RCC 7860 (cell line): ENCODE data around the gene GCK.

Experiments
- DNase-seq: peaks from one replicate; pipeline ENCODE4 v3.0.0-alpha.2; 2015; ENCODE audit warnings: low spot score
- FAIRE-seq: peaks from 2 replicates; lab custom pipeline; 2012; peaks lifted over from hg19 to GRCh38; lab: Jason Lieb, UNC

GCK gene

GRCh38 chr7:44123190-44124003, 65.8 kb downstream of the GCK start, which contains the start of gene POLD2:
Gene POLD2, minus strand, starts transcription at chr7:44123548. Its CDS starts 1,495 bp downstream, at chr7:44122053.
- FAIRE-seq: peak; percentile 67

GRCh38 chr7:44122529-44122928, 66.7 kb downstream of the GCK start:
- no peak for DNase-seq
- no peak for FAIRE-seq

More at GRCh38 chr7:44123190-44124003, 65.8 kb downstream of the GCK start, which contains the start of gene POLD2:
- DNase-seq: peak; percentile 90

- no peak for DNase-seq
Measured at GRCh38 chr7:44121761-44122420, 67.3 kb downstream of the GCK start.

GRCh38 chr7:44120395-44120794, 68.8 kb downstream of the GCK start:
- FAIRE-seq (no peak), DNase-seq (no peak)

More at GRCh38 chr7:44121761-44122420, 67.3 kb downstream of the GCK start:
- FAIRE-seq: no peak

GRCh38 chr7:44119829-44120380, 69.3 kb downstream of the GCK start:
- DNase-seq: no peak
- FAIRE-seq: no peak

GRCh38 chr7:44117801-44118429, 71.3 kb downstream of the GCK start:
- no peak for DNase-seq
- no peak for FAIRE-seq

GRCh38 chr7:44116789-44117666, 72.2 kb downstream of the GCK start:
- FAIRE-seq (no peak), DNase-seq (no peak)

GRCh38 chr7:44116087-44116788, 73.0 kb downstream of the GCK start:
- FAIRE-seq (no peak), DNase-seq (no peak)

- DNase-seq (no peak), FAIRE-seq (no peak)
Measured at GRCh38 chr7:44114586-44115310, 74.5 kb downstream of the GCK start.

- DNase-seq (no peak), FAIRE-seq (no peak)
Measured at GRCh38 chr7:44113764-44114354, 75.4 kb downstream of the GCK start.

- no peak for FAIRE-seq
Measured at GRCh38 chr7:44112997-44113763, 76.1 kb downstream of the GCK start.

GRCh38 chr7:44112231-44112996, 76.8 kb downstream of the GCK start:
- no peak for DNase-seq
- no peak for FAIRE-seq

More at GRCh38 chr7:44112997-44113763, 76.1 kb downstream of the GCK start:
- no peak for DNase-seq

GRCh38 chr7:44111761-44112160, 77.5 kb downstream of the GCK start:
- FAIRE-seq (no peak), DNase-seq (no peak)

- FAIRE-seq (no peak), DNase-seq (no peak)
Measured at GRCh38 chr7:44110719-44111635, 78.3 kb downstream of the GCK start.

- DNase-seq: no peak
- no peak for FAIRE-seq
Measured at GRCh38 chr7:44109991-44110390, 79.2 kb downstream of the GCK start.
